Brain microvascular endothelial cell (primary cell): Measurements from ENCODE around the gene ACAT1.
"Not testable (repeated sequence)": the region's sequence is repeated elsewhere in the genome, so short reads cannot be mapped to it uniquely, and the experiment has no call there.

ENCODE experiments used
- DNase-seq: peaks from one replicate; pipeline ENCODE4 v3.0.0-alpha.2; 2020
- H3K27ac ChIP-seq: fragments of 250-450 bp; sonication (Bioruptor Pico); 2 replicates; pipeline ENCODE4 v1.5.1; 2020; ENCODE audit warnings: mild to moderate bottlenecking, moderate library complexity
- H3K27me3 ChIP-seq: fragments of 250-450 bp; sonication (Bioruptor Pico); replicated peaks from 2 replicates; pipeline ENCODE4 v1.5.1; 2020; ENCODE audit warnings: mild to moderate bottlenecking
- H3K36me3 ChIP-seq: fragments of 250-450 bp; sonication (Bioruptor Pico); replicated peaks from 2 replicates; pipeline ENCODE4 v1.5.1; 2020; ENCODE audit warnings: mild to moderate bottlenecking
- H3K4me3 ChIP-seq: 2 replicates; pipeline ENCODE4 v1.5.1; 2011; ENCODE audit warnings: low read depth, mild to moderate bottlenecking, control low read depth, low read length, moderate library complexity
- CTCF ChIP-seq: IDR thresholded peaks from 2 replicates; pipeline ENCODE4 v1.5.1; 2011; ENCODE audit warnings: low read depth, mild to moderate bottlenecking, moderate library complexity, low read length, control low read depth, inconsistent platforms; ENCODE audit errors: missing control alignments
- in situ Hi-C: cut with HindIII; loops from 2 replicates; pipeline ENCODE4 v1.10.0; 2017; ENCODE audit warnings: low sequenced_read_pairs, low pct_ligation_motif_present

ACAT1 gene

GRCh38 chr11:108117746-108118371 lies 3.5 kb upstream of the ACAT1 start:
- DNase-seq, result no peak
- H3K27ac ChIP-seq, result no peak overlapping the region
- no peaks in the 10 kb centered on the region for H3K27me3 ChIP-seq
- in situ Hi-C loops, result no loop called here
- no peaks in the 10 kb centered on the region for H3K36me3 ChIP-seq
- TF ChIP-seq CTCF, result peak; percentile 51
- H3K4me3 ChIP-seq, result no peak overlapping the region

DNA sequence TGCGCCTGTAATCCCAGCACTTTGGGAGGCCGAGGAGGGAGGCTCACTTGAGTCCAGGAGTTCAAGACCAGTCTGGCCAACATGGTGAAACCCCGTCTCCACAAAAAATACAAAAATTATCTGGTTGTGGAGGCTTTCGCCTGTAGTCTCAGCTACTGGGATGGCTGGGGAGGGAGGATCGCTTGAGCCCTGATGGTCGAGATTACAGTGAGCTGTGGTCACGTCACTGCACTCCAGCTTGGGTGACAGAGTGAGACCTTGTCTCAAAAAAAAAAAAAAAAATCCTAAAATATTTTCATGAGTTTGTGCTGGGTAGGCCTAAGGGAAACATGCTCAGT lies 462 bp upstream of the ACAT1 start:
- DNase-seq, H3K36me3 ChIP-seq, H3K27me3 ChIP-seq, in situ Hi-C loops: not testable (repeated sequence)
- Histone ChIP-seq H3K4me3 (peak overlapping the region; percentile 85), H3K27ac (peak overlapping the region; percentile 83)

- Histone ChIP-seq H3K4me3 (peak overlapping the region; percentile 85), H3K27ac (peak overlapping the region; percentile 83), H3K27me3 (no peaks in the 10 kb centered on the region), H3K36me3 (no peaks in the 10 kb centered on the region)
- peak; percentile 22 for DNase-seq
- in situ Hi-C loops, result no loop called here
- TF ChIP-seq CTCF, result no peak
These were observed 830 bp downstream of the ACAT1 start for GRCh38 chr11:108122166-108122628.

DNA sequence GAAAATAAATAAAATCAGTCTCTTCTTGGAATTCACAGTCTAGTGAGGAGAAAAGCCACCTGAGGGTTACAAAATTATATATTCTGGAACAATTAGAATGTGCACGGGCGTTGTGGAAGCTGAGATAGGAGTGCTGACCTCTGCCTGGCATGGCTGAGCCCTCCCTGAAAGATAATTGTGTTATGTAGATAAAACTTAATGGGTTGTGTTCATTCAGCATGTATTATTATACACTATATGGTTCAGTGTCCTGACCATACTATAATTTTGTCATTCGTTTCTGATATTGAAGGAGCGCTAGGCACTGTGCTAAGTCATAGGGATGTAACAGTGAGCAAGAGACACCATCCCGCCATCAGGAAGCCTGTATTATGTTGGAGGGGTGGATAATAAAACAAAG lies 3.7 kb downstream of the ACAT1 start:
- in situ Hi-C loops, result no loop called here
- no peaks in the 10 kb centered on the region for H3K36me3 ChIP-seq
- DNase-seq, result no peak
- TF ChIP-seq CTCF, result no peak
- no peaks in the 10 kb centered on the region for H3K27me3 ChIP-seq
- H3K27ac ChIP-seq, result no peak overlapping the region
- no peak overlapping the region for H3K4me3 ChIP-seq

- in situ Hi-C loops, result no loop called here
- TF ChIP-seq CTCF, result no peak
- Histone ChIP-seq H3K27me3 (no peaks in the 10 kb centered on the region), H3K36me3 (peaks cover 4% of the 10 kb centered on the region), H3K4me3 (no peak overlapping the region), H3K27ac (no peak overlapping the region)
- no peak for DNase-seq
These were observed 7.4 kb downstream of the ACAT1 start for GRCh38 chr11:108128772-108129171.

DNA sequence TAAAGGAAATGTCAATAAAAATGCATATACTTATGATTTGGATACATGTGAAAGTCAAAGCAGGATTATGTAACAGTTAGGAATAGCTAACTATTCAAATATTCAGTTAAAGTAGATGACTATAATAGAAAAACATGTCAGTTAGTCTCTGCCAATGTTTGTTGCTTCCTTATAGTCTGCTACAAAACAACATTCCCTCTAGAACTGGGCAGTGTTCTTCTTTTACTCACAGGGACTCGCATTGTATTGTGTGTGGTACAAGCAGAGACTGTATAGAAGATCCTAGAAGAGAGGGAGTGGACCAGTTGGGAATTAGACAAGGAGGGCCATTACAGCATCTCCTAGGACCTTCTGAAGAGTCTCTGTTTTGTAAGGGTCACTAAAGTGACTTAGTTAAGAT lies 10.6 kb downstream of the ACAT1 start:
- no peak overlapping the region for H3K4me3 ChIP-seq
- no peak for DNase-seq
- in situ Hi-C loops, result no loop called here
- H3K36me3 ChIP-seq, result peaks cover 12% of the 10 kb centered on the region
- no peaks in the 10 kb centered on the region for H3K27me3 ChIP-seq
- no peak overlapping the region for H3K27ac ChIP-seq
- no peak for TF ChIP-seq CTCF

- H3K27me3 ChIP-seq, DNase-seq, H3K27ac ChIP-seq, in situ Hi-C loops, H3K4me3 ChIP-seq: not testable (repeated sequence)
- peaks cover 12% of the 10 kb centered on the region for H3K36me3 ChIP-seq
These were observed 11.7 kb downstream of the ACAT1 start for GRCh38 chr11:108132993-108133538.
